Measurements from ENCODE around the gene TMEM184B. TPM values are rescaled to one million over a fixed set of nuclear protein-coding genes. Genes with fewer than 3 reads are reported as not detected.

Gene TMEM184B
- total RNA-seq, 1 experiment from 2014 or later, result 54.2 TPM

DNA sequence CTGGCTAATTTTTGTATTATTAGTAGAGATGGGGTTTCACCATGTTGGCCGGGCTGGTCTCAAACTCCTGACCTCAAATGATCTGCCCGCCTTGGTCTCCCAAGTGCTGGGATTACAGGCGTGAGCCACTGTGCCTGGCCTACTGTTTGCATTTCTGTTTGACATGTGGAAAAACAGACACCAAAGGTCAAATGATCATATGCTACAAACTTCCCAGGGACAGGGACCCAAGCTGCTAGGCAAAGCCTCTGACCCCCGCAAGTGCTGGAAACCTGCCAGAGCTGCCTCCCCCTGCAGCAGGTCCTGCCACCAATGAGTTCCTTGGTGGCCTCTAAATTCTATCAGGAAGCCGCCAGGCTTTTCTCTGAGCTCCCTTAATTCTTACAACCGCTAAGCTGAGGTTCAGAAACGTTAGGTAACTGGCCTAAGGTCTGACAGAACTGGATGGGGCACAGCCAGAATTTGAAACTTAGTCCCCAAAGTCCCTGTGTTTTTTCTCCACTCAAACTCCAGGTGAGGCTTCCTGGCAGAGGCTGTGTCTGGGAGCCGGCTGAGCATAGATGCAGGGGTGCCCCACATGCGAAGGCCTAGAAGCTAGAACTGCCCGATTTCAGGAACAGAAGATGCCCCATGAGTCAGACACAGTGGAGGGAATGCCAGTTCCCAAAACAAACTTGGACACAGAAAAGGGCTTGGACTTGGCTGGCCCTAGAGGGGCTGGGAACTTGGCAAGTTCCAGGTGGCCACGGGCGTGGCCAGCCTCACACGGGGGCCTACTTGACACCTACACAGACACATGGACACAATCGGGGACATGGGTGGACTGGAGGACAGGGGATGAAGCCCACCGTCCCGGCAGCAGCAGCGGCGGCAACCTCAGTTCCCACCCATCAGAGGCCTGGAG is 37.1 kb upstream of the TMEM184B start:
- in situ Hi-C loops (cut with HindIII; ENCODE audit: low pct_unique_long_range_greater_than_20kb, low sequenced_read_pairs), result no loop called here
- H3K27me3 ChIP-seq (ENCODE audit: control insufficient read depth, insufficient read depth, low read length), result no peaks in the 10 kb centered on the region

DNA sequence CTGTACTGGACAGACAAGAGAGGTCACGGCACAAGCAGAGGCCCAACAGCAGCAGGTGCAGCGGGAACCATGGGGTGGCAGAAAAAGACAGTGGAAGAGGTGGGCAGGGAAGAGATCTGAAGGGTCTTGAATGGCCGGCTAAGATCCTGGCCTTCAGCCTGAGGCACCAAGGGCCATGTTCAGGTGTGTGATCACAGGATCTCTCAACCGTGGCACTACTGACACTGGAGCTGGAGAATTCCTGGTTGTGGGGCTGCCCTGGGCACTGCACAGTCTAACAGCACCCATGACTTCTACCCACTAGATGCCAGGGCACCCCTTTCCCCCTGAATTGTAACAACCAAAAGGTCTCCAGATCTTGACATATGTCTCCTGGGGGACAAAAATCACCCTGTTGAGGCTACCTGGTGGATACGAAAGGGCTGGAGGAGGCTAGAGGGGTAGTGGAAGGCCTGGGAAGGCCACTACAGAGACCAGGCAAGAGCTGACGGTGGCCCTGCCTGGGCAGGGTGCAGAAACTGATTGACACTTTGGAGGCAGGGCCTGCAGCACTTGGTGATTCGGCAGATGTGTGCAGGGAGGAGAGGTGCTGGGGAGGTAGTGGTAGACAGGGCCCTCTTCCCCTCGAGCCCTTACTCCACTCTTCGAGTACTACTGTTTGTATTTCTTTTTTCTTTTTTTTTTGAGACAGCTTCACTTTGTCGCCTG is 36.1 kb upstream of the TMEM184B start:
- Histone ChIP-seq H3K36me3 (ENCODE audit: control insufficient read depth, insufficient read depth, low read length) (no peaks in the 10 kb centered on the region; the same call in 1 of the 2 replicates), H3K9me3 (ENCODE audit: control insufficient read depth, insufficient read depth, low read depth, low read length) (no peaks in the 10 kb centered on the region), H3K4me3 (ENCODE audit: low read depth in 2 of 2, low read length in 2 of 2) (no peak overlapping the region), H3K27me3 (ENCODE audit: control insufficient read depth, insufficient read depth, low read length) (no peaks in the 10 kb centered on the region), H3K4me1 (ENCODE audit: control insufficient read depth, insufficient read depth, low read length) (peaks cover 13% of the 10 kb centered on the region), H3K27ac (ENCODE audit: low read length) (no peak overlapping the region)
- TF ChIP-seq, protein P1, sequence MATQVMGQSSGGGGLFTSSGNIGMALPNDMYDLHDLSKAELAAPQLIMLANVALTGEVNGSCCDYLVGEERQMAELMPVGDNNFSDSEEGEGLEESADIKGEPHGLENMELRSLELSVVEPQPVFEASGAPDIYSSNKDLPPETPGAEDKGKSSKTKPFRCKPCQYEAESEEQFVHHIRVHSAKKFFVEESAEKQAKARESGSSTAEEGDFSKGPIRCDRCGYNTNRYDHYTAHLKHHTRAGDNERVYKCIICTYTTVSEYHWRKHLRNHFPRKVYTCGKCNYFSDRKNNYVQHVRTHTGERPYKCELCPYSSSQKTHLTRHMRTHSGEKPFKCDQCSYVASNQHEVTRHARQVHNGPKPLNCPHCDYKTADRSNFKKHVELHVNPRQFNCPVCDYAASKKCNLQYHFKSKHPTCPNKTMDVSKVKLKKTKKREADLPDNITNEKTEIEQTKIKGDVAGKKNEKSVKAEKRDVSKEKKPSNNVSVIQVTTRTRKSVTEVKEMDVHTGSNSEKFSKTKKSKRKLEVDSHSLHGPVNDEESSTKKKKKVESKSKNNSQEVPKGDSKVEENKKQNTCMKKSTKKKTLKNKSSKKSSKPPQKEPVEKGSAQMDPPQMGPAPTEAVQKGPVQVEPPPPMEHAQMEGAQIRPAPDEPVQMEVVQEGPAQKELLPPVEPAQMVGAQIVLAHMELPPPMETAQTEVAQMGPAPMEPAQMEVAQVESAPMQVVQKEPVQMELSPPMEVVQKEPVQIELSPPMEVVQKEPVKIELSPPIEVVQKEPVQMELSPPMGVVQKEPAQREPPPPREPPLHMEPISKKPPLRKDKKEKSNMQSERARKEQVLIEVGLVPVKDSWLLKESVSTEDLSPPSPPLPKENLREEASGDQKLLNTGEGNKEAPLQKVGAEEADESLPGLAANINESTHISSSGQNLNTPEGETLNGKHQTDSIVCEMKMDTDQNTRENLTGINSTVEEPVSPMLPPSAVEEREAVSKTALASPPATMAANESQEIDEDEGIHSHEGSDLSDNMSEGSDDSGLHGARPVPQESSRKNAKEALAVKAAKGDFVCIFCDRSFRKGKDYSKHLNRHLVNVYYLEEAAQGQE (IDR thresholded peaks at IDR 0.05; ENCODE audit: insufficient read depth in 1 of 2, low read depth in 2 of 2, low read length in 1 of 2), result no peak
- TF ChIP-seq, protein P2, sequence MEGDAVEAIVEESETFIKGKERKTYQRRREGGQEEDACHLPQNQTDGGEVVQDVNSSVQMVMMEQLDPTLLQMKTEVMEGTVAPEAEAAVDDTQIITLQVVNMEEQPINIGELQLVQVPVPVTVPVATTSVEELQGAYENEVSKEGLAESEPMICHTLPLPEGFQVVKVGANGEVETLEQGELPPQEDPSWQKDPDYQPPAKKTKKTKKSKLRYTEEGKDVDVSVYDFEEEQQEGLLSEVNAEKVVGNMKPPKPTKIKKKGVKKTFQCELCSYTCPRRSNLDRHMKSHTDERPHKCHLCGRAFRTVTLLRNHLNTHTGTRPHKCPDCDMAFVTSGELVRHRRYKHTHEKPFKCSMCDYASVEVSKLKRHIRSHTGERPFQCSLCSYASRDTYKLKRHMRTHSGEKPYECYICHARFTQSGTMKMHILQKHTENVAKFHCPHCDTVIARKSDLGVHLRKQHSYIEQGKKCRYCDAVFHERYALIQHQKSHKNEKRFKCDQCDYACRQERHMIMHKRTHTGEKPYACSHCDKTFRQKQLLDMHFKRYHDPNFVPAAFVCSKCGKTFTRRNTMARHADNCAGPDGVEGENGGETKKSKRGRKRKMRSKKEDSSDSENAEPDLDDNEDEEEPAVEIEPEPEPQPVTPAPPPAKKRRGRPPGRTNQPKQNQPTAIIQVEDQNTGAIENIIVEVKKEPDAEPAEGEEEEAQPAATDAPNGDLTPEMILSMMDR (IDR thresholded peaks at IDR 0.05), result no peak
- TF ChIP-seq SIN3A (IDR thresholded peaks at IDR 0.05; ENCODE audit: borderline replicate concordance, insufficient read depth, low read depth, low read length), result no peak
- no peak for TF ChIP-seq POLR2AphosphoS5 (IDR thresholded peaks at IDR 0.05; ENCODE audit: low read depth, low read length)
- POLR2A ChIA-PET, result no interaction called here
- CTCF ChIA-PET, result no interaction called here
- in situ Hi-C loops (cut with HindIII; ENCODE audit: low pct_unique_long_range_greater_than_20kb, low sequenced_read_pairs) (no loop called here), intact Hi-C loops (cut with micrococcal nuclease; ENCODE audit: unreplicated experiment) (no loop called here)
- DNase-seq (ENCODE audit: low read depth, low spot score), result no peak
- no TSS peak for BruUV-seq (replicated peaks)
- ATAC-seq, result no peak

More for the DNA sequence above, 37.1 kb upstream of the TMEM184B start:
- H3K27ac ChIP-seq (ENCODE audit: low read length), result no peak overlapping the region
- peaks cover 20% of the 10 kb centered on the region for H3K4me1 ChIP-seq (ENCODE audit: control insufficient read depth, insufficient read depth, low read length)
- POLR2A ChIA-PET, result no interaction called here
- no peaks in the 10 kb centered on the region for H3K9me3 ChIP-seq (ENCODE audit: control insufficient read depth, insufficient read depth, low read depth, low read length)
- ATAC-seq (no peak), DNase-seq (ENCODE audit: low read depth, low spot score) (no peak)
- intact Hi-C loops (cut with micrococcal nuclease; ENCODE audit: unreplicated experiment), result no loop called here
- H3K4me3 ChIP-seq (ENCODE audit: low read depth in 2 of 2, low read length in 2 of 2), result no peak overlapping the region
- H3K36me3 ChIP-seq (ENCODE audit: control insufficient read depth, insufficient read depth, low read length), result no peaks in the 10 kb centered on the region; the same call in 1 of the 2 replicates
- BruUV-seq (replicated peaks), result no TSS peak
- TF ChIP-seq TCF7L2 (IDR thresholded peaks at IDR 0.05; ENCODE audit: low read depth, low read length) (no peak), POLR2AphosphoS5 (IDR thresholded peaks at IDR 0.05; ENCODE audit: low read depth, low read length) (no peak), SIN3A (IDR thresholded peaks at IDR 0.05; ENCODE audit: borderline replicate concordance, insufficient read depth, low read depth, low read length) (no peak)
- TF ChIP-seq, protein P1 (IDR thresholded peaks at IDR 0.05; ENCODE audit: insufficient read depth in 1 of 2, low read depth in 2 of 2, low read length in 1 of 2), result no peak
- TF ChIP-seq, protein P2 (IDR thresholded peaks at IDR 0.05), result no peak
- CTCF ChIA-PET, result no interaction called here

Measured in Panc1 (cell line).